ENCODE results near the gene CNFN.
"Not testable (repeated sequence)": the region's sequence is repeated elsewhere in the genome, so short reads cannot be mapped to it uniquely, and the experiment has no call there.

CNFN gene

DNA sequence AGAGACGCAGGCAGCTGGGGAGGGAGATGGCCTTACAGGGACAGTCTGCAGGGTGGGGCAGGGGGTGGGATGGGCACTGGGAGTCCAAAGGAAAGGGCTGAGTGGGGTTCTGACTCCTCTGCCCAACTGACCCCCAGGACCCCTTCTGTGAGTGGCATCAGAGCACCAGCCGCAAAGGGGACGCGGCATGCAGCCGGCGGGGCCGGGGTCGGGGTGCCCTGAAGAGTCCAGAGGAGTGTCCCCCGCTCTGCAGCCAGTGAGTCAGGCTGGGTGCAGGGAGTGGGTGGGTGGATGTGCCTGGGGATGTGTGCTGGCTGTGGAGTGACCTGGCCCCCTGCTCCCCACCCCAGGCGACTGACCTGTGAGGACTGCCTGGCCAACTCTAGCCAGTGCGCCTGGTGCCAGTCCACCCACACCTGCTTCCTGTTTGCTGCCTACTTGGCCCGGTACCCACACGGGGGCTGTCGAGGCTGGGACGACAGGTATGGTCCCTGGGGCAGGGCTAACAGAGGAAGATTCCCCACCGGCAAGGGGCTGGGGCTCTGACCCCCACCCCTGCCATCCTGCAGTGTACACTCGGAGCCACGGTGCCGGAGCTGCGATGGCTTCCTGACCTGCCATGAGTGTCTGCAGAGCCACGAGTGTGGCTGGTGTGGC is 38.9 kb downstream of the CNFN start:
- DNase-seq (ENCODE audit: low read depth): no peak

DNA sequence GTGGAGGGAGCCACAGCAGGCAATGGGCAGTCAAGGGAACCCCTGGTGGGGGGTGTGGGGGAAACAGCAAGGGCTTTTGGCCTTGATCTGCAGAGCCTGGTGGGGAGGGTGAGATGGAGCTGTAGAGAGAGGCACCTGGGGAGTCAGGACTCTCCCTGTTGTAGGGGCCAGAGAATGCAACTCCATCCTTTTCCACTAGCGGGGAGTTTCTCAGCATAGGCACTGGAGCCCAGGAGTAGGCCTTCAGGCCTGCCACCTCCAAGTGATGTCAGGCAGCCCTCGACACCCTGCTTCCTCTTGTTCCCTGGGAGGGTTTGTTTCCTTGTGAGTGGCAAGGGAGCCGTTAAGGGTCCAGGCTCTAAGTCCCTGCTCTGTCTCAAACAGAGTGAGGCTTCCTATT is 39.7 kb downstream of the CNFN start:
- DNase-seq (ENCODE audit: low read depth): no peak

GRCh38 chr19:42349378-42350107 is 40.6 kb downstream of the CNFN start:
- DNase-seq (ENCODE audit: low read depth): no peak

DNA sequence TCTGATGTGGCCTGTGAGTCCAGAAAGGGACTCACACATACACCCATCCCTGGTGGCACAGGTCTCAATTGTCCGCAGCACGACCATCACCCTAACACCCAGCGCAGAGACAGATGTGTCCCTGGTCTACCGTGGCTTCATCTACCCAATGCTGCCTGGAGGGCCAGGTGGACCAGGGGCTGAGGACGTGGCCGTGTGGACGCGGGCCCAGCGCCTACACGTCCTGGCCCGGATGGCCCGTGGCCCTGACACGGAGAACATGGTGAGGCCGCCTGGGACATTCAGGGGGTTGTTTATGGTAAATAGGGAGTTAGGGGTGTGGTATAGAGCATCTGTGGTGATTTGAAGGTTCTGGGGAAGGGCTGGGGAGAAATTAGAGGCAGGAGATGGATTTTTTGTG is 41.9 kb downstream of the CNFN start:
- no peak for DNase-seq (ENCODE audit: low read depth)

DNA sequence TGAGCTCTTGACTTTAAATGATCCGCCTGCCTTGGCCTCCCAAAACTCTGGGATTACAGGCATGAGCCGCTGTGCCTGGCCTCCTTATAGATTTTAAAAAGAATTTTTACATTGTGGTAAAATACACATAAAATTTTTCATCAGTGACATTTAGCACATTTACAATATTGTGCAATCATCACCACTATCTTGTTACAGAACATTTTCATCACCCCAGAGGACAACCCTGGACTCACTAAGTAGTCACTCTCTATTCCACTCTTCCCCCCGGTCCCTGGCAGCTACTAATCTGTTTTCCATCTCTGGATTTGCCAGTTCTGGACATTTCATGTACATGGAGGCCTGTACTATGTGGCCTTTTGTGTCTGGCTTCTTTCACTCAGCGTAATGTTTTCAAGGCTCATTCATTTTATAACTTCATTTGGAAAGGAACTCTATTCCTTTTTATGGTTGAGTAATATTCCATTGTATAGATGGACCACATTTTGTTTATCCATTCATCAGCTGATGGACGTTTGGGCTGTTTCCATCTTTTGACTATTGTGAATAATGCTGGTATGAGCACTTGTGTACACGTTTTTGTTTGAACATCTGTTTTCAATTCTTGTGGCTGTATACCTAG is 44.8 kb downstream of the CNFN start:
- DNase-seq (ENCODE audit: low read depth): no peak

- no peak for DNase-seq (ENCODE audit: low read depth)
Observed at GRCh38 chr19:42344336-42344893, 45.7 kb downstream of the CNFN start.

GRCh38 chr19:42343344-42344110 is 46.6 kb downstream of the CNFN start:
- no peak for DNase-seq (ENCODE audit: low read depth)

DNA sequence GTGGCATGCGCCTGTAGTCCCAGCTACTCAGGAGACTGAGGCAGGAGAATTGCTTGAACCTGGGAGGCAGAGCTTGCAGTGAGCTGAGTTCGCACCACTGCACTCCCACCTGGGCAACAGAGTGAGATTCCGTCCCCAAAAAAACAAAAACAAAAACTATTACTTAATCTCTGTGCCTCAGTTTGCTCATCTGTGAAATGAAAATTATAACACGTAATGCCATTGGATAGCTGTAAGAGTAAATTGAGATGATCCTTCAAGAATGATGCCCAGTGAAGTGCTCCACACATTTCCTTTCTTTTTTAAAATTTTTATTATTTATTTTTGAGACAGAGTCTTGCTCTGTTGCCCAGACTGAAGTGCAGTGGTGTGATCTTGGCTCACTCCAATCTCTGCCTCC is 50.2 kb downstream of the CNFN start:
- DNase-seq (ENCODE audit: low read depth): not testable (repeated sequence)

GRCh38 chr19:42339126-42339860 is 50.8 kb downstream of the CNFN start:
- not testable (repeated sequence) for DNase-seq (ENCODE audit: low read depth)
